Anterior cingulate cortex (tissue), 58 donors: ENCODE results near the gene TRERF1.

Source experiments
- DNase-seq, 58 donors: peaks; one replicate each; lab custom pipeline; 2025; lab: John Stamatoyannopoulos, UW

The TRERF1 gene

DNA sequence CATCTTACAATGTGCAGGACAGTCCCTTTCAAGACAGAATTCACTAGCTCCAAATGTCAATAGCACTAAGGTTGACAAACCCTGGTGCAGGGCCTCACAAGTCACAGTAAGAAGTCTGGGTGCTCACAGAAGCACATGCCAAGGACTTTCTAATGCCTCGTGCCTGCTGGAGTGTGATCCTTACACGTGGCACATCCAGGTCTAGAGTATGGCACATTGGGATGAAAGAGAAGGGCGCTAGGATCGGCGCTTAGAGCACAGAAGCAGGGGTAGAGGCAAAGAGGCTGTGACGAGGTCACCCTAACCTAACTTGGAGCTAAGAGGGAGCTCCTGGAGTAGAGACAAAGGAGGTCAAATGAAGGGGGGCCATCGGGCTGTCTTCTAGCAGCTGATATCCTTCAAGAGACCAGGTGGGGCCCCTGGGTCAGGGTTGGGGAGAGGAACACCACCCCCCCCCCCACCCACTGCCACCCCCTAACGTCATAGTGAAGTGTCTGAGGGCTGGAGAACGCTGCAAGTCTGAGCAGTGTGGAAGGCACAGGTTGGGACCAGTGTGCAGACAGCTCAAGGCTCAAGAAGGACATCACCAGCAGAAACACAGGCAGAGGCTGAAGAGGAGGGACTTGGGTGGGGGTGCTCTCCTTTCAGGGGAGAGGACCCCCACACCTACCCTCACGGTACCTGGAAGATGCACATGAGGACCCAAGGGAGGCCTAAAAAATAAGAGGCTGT lies 136.3 kb downstream of the TRERF1 start:
- DNase-seq: no peak

DNA sequence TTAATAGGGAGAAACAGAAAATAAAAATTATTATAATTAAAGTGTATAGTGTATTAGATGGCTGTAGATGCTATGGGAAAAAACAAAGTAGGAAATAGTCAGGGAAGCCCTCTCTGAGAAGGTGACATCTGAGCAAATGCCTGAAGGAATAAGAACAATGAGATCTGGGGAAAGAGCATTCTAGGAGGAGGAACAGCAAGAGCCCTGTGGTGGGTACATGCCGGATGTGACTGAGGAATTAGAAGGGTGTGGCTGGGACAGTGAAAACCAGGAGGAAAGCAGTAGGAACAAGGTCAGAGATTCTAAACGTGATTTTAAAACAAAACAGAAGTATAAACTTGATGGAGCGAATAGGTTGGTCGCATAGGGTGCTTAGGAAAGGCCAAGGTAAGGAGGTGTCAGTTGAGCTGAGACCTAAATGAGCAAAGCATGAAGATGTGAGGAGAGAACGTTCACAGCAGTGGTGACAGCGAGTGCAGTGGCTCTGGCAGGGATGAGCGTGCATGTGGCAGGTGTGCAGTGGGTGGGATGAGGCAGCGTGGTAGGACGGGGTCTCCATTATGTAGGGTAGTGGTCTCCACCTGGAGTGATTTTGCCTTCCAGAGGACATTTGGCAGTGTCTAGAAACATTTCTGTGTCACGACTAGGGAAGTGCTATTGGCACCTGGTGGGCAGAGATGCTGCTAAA lies 137.0 kb downstream of the TRERF1 start:
- no peak for DNase-seq

DNA sequence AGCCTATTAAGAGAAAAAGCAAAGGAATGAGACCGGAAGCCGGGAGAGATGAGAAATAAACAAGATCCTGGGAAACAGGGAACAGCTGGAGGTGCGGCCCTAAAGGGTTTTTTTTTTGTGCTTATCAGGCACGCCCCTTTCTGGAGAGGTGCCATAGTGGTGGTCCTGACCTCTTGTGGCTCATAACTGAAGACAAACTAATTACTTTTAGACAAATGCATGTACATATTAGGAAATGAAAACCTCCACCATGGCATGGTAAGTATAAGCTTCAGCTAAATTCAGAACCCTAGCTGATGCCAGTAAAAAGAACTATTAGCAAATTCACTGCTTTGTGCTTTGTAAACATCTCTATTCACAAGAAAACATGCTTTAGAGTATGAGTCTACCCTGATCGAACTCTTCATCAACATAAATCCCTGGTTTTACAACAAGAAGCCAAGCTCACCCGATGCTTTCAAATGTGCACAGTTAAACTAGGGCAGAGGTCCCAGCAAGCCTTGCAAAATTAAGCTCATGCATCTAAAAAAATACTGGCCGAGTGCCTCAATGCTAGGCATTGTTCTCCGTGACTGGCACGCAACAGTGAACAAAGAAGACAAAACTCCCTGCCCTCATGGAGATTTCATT lies 137.7 kb downstream of the TRERF1 start:
- no peak for DNase-seq

DNA sequence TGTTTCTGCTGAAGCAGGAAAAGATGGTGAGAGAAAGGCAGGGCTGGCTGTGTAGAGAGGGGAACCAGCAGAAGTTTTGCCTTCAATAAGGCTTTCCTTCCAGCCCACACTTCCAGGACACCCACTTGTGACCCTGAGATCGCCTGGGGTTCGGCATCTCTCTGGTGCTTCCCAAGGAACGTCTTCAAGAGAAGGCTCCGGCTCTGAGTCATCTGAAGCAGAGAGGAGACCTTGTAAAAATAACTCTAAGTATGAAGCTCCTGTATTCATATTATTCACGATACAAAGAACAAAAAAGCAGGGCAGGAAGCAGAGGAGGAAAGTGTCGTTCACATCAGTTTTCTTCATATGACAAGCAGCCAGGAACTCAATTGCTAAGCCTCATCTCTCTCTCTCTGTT lies 138.7 kb downstream of the TRERF1 start:
- DNase-seq: peak in 3 of 58 donors; percentile 13 to 24 (median 17)

DNA sequence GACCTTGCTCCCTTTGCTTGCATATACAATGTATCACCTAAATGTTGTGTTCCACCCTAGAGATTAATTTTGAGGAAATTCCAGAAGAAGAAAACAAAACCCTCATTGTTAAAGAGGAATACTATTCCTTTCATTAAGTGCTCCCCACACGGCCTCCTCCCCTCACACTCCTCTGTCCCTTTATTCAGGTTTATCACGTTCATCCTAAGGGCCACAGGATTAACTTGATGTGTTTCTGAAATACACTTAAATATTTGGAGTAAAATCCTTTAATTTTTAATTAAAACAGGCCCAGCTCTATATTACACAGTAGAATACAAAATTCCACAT lies 144.6 kb downstream of the TRERF1 start:
- no peak for DNase-seq

DNA sequence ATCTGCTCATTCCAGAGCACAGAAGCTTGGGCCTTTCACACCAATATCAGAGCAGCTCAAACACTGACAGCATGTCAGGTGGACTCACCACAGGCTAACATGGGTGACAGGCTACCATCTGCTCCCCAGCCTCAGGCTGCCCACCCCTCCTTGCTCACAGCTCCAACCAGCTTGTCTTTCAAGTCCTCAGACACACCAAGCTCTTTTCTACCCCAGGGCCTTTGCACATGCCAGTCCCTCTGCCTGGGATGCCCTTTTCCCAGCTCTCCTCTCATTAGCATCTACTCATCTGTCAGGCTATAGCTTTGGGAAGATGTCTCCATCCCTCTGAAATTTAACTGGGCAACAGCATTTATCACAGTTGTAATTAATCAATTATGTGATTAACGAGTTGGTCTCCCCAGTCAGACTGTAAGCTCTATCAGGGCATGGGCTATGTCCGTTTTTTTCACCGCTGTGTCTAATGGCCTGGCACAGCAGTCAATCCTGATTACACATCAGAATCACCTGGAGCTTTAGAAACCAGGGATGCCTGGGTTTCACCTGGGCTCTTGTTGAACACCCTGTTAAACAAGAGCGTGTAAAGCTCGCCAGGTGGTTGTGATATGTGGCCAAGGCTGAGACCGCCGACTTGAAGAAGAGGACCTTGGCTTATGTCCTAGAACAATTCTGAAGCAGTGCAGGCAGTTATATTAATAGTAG lies 145.1 kb downstream of the TRERF1 start:
- DNase-seq: no peak

DNA sequence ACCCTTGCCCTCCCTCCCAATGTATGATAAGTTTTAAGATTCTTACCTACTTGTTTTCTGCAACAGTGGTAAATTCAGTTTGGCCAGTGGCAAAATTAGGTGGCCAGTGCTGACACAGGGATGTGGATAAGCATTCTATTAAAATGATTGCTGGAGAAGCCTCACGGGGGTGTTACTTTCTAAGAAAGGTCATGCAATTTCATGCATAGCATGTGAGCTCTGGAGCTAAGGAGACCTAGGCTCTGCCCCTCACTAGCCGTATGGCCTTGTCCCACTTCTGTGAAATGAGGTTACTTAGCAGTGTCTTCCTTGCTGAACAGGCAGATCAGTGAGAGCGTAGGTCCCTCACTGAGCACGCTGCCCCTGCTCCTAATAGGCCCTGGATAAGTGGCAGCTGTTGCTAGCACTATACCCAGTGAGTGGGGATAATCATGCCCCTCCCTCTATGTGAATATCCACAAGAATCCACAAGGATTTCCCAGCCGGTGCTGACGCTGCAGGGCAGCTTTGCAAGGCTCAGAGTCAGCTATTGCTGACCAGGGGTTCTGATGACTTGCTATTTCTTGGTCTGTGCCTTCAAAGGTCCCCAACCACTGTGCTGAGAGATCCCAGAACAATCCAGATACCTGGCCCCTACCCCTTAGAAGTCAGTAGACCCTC lies 147.5 kb downstream of the TRERF1 start:
- DNase-seq: no peak

DNA sequence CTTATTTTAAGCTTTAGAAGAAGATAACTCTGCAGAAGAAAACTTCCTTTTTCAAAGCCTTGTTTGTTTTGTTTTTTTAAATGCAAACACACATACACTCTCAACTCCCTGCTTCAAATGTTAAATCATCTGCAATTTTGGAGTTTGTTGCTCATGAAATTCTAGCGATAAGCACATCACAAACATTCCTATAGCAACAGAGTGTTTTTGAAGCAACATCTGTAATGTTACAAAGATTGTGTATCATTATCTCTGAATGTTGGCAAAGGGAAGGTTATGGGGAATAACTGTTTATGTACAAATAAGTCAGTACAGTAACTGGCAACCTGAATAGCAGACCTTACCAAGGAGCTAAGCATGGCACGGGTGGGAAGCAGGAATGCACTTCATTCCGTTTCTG lies 149.3 kb downstream of the TRERF1 start:
- DNase-seq: no peak

DNA sequence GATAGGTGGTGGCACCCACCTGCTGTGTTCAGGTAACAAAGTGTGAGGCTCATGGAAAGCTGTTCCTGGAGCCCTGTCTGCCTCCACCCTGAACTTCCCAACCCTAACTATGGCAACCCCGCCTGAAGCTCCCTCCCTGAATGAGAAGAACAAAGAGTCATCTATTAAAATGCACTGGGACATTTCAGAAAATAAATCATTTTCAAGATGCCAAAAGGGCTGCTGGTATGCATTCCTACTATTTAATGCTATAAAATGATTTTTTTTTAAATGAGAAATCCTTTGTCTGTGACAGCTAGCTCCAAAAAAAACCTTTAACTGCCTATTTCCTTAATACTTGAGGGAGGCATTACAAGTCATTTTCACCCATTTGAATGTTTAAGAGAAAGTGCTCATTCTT lies 149.7 kb downstream of the TRERF1 start:
- no peak for DNase-seq

DNA sequence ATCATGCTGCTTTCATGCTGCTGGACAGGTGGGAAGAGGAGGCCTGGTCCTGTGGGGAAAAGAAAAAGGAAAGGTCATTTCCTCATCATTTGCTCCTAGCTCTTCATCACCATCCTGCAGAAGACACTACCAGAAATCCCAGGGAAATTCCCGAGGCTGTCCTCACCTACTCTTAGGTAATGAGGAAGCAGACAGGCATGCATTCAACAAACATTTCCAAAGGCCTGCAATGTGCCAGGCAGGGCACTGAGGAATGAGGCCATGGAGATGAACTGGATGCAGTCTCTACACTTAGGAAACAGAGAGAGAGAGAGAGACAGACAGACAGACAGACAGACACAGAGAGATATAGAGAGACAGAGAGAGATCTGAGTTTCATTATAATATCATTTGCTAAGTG lies 151.0 kb downstream of the TRERF1 start:
- no peak for DNase-seq

DNA sequence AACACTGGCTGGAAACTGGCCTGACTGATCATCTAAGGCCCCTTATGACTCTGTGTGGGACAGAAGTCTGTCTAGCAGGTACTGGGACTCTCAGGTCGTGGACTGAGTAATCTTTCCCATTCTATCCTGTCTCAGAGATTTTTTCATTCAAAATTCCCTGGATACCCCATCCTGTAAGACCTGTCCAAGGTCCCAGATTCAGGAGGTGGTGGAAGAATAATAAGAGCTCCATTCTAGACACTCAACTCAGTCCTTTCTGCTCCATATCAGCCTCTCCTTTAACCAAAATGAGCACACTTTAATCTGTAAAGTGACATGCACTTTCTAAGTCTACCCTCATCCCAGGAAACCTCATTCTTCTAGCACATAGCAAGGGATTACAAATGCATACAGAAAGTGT lies 151.5 kb downstream of the TRERF1 start:
- no peak for DNase-seq

DNA sequence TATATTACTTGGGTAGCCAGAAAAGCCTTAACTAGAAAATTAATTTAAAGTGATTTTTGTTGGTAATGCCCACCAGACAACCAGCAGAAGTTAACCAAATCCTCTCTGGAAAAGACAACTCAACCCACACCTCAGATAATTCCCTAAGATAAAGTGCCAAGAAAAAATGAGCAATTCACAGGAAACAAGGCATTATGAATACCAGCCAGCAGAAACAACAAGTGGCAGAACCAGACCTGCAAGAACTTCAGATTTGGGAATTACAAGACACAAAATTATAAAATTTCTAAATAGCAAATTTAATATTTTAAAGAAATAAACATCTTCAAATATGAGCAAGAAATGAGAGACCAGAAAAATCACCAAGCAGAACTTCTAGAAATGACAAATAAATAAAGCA lies 154.1 kb downstream of the TRERF1 start:
- no peak for DNase-seq

DNA sequence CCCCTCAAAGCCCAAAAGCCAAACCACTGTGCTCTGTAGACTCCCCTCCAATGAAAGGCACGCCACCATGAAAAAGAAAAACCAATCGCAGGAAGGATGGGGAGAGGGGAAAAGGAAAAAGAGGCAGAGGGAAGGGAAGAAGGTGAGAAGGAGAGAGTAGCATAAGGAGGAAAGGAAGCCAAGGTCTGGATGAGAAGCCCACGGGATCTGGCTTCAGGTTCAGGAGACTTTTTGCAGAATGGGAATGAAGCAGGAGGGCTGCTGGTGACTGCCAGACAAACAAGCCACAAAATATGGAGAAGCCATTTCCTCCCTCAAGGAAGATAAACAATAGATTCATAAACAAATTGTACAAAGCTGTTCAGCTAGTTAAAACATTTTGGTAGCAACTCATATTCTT lies 155.1 kb downstream of the TRERF1 start:
- no peak for DNase-seq

DNA sequence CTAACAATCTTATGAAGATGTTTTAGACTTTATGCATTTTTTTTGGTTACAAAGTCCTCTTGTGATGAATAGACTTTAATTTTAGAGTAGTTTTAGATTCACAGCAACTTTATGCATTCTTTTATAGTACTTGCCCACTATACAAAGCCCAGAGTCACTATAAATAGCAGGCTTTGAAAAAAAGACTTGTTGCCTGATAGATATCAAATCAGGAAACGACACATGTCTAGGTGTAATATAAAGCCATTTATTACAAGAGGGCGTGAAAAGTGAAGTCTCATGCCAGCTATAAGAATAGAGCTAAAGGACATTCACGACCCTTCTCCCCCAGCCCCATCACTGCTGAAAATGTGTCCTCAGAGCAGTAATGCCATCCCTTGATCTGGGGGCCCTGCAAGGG lies 156.0 kb downstream of the TRERF1 start:
- DNase-seq: no peak

DNA sequence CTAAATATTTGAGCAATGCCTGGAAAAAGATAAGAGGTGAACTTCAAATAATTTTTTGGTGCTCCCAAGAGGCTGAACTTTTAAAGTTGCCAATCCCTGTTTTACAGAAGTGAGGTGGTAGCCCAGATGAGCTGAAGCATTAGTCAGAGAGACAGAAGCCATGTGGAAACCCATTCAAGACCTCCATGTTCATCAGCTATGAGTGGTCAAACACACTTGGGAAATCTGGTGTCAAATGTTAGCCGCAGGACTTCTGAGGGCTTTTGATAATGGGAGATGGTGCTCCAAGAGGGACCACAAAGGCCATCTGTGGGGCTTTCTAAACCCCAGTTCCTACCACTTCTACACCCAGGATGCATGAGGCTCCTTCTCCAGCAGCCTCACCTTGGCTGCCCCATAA lies 156.5 kb downstream of the TRERF1 start:
- DNase-seq: no peak

DNA sequence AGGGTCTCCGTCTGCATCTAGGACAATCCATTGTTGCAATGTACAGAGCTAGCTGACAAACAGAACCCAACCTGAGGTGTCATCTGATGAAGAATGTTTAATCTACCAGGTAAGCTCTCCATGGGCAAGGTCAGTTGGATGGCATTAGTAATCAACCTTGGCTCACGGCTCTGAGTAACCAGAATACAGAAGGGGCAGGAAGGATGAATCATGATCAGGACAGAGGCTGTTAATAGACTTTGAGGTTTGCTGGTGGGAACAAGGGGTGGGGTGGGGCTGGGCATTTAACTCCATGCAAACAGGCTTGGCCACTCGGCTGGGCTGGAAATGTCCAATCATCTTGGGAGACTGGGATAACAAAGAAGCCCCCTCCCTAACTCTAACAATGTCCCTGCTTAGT lies 157.0 kb downstream of the TRERF1 start:
- DNase-seq: no peak

DNA sequence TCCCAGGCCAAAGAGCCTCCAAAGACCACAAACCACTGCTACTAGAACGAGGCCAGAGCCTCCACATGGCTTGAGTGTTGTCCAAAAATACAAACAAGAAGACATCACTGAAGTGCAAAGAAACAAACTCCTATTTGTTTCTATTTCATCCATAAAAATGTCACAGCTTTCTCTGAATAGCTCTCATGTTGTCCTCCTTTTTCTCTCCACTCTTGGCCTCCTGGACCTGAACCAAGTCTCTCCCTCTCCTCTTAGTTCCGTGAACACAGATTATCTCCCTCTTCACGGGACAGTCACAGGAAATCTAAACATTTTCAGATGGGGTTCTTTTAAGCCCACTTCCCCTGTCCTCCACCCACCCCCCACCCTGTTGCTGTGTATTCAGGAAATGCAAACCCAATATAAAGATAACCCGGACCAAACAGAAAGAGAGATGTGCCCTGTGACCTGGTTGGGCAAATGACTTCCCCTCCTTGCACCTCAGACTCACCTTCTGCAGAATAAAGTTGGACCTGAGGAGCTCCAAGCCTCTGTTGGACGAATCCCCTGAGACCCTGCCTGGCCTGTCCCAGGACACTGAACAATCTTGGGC lies 158.2 kb downstream of the TRERF1 start:
- DNase-seq: no peak

DNA sequence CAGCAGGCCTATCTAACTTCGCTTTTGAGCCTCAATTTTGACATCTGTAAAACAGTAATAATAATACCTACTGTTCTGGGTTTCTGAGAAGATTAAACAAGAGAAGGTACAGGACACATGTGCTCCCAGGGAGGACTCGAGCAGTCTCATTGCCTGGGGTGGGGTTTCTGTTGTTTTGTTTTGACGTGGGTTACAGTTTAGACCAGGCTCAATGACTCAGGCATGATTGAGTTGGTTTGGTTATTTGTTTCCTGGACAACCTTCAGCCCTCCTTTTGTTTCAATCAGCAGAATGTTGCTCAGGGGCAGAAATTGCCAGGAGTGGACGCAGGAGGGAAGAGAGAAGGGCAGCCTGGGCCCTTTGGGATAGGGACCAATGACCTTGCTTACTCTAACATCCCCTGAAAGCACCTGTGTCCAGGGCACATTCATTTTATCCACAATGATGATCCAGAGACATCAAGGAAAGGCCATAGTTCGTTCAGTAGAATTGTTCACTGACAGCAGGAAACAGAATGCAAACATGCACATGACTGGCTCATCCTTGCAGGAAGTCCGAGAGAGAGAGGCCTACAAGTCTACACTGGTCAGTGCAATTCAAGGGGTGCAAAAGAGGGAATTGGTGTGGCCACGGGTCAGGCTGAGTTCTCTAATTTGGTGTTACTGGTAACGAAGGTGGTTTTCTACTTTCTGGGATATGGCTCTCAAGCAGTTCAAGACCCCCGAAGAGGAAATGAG lies 159.6 kb downstream of the TRERF1 start:
- no peak for DNase-seq

DNA sequence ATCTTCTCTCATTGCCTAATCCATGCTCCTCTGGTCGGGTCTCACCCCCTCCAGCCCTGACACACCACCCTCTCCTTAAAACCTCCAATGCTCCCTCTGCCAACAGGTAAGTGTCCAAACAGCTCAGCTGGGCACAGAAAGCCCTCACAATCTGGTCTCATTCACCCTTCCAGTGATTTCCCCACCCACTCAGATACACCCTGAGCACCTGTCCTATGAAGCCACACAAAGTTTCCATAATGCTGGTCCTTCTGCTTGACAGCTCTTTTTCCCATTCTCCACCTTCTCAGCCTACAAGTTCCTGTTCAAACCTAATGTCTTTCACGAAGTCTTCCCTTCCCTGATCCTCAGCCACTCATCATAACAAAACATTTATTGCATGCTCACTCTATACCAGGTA lies 164.0 kb downstream of the TRERF1 start:
- no peak for DNase-seq

DNA sequence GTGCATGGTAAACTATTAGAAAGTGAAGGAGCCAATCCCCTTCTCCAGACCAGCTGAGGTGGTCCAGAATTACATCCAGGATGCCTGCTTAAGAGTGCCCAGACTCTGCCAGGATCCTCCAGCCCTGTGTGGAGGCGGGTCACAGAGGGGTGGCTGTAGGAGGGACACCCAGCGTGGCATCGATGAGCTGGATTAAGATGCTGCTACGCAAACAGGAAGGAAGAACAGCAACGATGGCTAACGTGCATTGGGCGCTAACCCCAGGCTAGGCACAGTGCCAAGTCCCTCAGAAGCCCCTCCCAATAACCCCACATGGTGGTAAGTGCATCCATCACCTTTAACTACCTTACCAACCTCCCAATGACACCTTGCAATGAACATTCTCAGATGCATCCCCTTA lies 170.2 kb downstream of the TRERF1 start:
- no peak for DNase-seq
